NCI-H128 (cell line): ENCODE data around the gene NCOA3.

Source experiments
- DNase-seq: peaks from one replicate; lab custom pipeline; 2025; ENCODE audit not compliant: unreplicated experiment; lab: John Stamatoyannopoulos, UW

The NCOA3 gene

GRCh38 chr20:47663354-47664067 lies 161.8 kb downstream of the NCOA3 start:
- DNase-seq, result peak; percentile 52

DNA sequence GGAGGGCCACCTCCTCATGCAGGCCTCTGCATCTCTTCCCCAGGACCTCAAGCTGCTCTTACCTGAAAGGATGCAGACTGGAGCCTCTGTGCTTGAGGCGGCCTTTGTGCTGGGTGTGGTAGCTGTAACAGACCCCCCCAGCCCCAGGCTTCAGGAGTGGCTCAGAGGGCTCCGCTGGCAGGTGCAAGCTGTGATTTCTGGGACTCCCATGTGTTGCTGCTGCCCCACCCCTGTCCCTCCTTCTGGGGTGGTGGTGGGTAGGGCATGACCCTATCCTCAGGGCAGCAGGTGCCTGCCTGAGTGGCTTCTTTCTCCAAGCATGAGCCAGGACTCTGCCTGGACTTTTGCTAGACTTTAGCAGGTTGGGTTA lies 162.4 kb downstream of the NCOA3 start:
- DNase-seq, result no peak

- DNase-seq, result no peak
These were observed 163.1 kb downstream of the NCOA3 start for GRCh38 chr20:47664744-47665143.

DNA sequence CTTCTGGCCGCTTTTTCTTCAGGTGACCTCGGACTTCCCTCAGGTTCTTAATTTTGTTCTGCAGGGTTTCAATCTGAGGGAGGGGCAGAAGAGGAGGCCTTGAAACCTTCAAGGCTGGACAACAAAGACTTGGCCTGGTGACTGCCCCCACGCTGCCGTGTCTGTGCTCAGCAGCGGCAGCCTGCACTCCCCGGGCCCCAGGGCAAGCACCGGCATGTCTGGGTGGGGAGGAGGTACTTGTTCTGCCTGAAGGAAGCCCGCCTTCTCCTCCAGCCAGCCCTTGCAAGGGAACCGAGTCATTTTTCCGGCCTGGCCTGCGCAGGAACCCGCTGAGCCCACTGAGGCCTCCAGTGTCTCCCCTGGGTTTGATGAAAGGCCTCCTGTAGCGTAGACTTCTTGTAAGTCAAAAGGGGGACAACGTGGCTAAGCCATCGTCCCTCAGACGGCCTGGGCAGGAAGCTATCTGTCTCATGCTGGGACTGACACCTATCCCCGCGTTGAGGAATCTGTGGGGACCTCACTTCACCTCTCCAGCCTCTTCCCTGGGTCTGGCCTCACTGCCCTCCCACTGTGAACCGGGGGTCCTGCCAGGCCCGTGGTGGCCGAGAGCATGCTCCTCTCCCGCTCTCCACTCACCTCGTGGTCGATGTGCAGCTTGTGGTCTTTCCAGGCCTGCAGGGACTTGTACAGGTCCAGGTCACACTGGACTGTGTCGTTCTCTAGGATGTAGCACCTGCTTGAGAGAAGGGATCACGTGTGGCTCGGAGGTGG lies 163.7 kb downstream of the NCOA3 start:
- DNase-seq, result no peak

GRCh38 chr20:47666304-47666703 lies 164.6 kb downstream of the NCOA3 start:
- no peak for DNase-seq

- no peak for DNase-seq
These were observed 165.4 kb downstream of the NCOA3 start for GRCh38 chr20:47667086-47667485.

- DNase-seq, result no peak
These were observed 166.0 kb downstream of the NCOA3 start for GRCh38 chr20:47667531-47668312.

DNA sequence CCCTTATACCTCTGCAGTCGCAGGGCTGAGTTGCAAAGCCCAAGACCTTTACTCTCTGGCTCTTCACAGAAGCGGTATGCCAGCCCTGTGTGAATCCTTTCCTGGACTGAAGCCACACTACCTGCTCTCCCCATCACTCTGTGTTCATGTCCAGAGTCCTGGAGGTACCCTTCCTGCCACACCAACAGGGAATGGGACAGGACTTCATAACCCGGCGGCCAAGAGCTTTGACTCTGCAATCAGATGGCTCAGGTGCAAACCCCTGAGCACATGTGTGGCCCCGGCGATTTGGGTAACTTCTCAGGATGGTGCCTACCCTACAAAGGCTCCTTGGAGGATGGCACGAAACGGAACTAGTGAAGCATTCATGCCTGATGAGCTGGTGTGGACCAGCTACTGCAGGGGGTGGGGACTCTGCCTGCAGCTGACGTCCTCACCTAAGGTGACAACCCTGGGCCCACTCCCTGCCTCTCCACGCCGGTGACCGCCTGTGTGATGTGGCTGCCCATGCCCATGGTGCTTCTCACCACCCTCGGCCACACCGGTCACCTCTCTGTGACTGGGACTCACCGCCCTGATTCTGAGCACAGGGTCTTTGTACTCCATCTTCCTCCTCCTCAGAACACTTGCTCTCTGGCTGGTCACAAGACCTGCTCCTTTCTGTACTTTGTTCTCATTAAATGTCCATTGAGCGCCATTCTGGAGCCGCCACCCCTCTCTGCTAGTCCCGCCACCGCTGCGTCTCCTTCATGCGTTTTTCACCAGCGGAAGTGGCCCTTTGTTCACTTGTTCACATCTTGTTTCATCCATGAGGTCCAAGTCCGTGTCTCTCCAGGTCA lies 166.8 kb downstream of the NCOA3 start:
- no peak for DNase-seq

DNA sequence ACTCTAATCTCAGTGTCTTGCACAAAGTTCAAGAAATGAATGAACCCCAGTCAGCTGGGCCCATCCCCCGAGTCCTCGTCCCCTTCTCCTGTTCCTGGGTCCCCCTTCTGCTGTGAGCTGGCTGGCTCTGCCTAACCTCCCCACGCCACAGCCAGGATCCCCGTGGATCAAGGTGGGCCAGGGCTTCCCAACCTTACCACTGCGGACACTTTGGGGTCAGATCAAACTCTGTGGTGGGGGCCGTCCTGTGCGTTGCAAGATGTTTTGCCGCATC lies 167.4 kb downstream of the NCOA3 start:
- DNase-seq, result no peak

GRCh38 chr20:47669489-47669888 lies 167.8 kb downstream of the NCOA3 start:
- no peak for DNase-seq

DNA sequence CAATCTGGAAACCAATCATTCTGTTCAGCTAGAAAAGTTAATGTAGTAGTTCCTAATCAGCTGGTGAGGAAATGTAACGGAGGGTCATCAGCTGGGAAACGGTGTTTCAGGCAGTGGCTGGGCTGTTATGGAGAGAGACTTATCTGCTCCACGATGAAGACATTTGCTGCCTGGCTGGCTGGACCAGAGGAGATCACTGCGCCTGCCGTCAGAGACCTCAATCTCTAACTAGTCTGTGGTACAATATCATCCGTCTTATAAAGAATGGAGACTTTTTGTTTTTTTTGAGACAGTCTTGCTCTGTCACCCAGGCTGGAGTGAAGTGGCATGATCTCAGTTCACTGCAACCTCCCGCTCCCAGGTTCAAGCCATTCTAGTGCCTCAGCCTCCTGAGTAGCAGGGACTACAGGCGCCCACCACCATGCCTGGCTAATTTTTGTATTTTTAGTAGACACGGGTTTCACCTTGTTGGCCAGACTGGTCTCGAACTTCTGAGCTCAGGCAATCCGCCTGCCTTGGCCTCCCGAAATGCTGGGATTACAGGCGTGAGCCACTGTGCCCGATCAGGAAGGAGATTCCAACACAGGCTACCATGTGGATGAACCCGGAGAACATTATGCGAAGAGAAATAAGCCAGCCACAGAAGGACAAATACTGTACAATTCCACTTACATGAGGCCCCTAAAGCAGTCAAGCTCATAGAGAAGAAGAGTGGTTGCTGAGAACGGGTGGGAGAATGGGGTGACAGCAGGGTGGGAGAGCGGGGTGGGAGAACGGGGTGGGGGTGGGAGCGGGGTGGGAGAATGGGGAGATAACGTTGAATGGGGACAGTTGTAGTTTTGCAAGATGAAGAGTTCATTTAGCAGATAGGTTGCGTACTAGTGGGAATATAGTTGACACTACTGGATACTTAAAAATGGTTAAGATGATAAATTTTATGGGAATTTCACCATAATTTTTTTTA lies 168.5 kb downstream of the NCOA3 start:
- no peak for DNase-seq

GRCh38 chr20:47670913-47671312 lies 169.2 kb downstream of the NCOA3 start:
- DNase-seq, result no peak

GRCh38 chr20:47672166-47672565 lies 170.5 kb downstream of the NCOA3 start:
- no peak for DNase-seq

DNA sequence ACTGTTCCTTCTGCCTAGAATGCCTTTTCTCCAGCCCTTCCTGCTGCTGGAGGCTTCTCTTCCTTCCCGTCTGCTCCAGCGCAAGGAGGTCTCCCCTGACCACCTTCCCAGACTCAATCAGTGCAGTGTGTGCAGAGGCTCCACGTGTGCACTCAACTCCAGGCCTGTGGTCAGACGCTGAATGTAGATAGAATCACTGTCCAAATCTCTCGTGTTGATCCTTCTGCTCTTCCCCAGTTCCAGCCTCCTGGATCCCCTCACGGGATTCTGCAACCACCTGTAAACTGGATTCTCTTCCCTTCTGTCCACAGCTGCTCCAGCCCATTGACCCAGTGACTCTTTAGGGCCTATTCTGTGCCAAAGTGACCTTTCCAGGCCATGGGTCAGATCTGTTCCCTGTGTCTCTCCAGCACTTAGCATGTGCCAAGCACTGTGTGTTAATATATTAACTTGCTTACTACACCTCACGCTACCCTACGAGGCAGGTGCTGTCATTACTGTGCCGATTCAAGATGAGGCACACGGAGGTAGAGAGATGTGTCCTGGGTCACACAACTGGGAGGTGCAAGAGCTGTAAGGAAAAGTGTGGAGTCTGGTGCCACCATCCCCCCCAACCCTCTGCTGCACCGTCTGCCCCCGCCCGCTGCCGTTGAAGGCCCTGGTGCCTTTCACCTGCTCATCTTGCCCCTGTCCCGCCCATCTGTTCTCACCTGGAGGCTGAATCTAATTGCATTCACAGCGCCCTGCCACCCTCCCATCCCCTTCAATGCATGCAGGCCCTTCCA lies 171.4 kb downstream of the NCOA3 start:
- no peak for DNase-seq

GRCh38 chr20:47673671-47673955 lies 171.9 kb downstream of the NCOA3 start:
- no peak for DNase-seq

DNA sequence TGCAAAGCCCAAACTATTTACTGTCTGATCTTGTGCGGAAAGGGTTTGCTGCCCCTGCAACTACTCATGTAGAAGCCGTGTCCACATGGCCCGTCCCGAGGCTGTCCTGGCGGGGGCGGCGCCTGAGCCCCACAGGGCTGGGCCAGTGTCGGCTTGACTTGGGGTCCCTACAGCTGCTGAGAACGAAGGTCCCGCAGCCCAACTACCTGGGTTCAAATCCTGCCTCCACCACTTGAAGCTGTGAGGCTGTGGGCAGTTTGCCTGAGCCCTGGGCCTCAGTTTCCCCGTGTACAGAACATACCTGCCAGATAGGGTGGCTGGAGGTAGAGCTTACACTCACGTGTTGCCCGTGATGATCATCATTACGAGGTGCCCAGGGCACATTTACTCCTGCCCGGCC lies 172.5 kb downstream of the NCOA3 start:
- DNase-seq, result no peak

- no peak for DNase-seq
These were observed 173.0 kb downstream of the NCOA3 start for GRCh38 chr20:47674686-47675085.

DNA sequence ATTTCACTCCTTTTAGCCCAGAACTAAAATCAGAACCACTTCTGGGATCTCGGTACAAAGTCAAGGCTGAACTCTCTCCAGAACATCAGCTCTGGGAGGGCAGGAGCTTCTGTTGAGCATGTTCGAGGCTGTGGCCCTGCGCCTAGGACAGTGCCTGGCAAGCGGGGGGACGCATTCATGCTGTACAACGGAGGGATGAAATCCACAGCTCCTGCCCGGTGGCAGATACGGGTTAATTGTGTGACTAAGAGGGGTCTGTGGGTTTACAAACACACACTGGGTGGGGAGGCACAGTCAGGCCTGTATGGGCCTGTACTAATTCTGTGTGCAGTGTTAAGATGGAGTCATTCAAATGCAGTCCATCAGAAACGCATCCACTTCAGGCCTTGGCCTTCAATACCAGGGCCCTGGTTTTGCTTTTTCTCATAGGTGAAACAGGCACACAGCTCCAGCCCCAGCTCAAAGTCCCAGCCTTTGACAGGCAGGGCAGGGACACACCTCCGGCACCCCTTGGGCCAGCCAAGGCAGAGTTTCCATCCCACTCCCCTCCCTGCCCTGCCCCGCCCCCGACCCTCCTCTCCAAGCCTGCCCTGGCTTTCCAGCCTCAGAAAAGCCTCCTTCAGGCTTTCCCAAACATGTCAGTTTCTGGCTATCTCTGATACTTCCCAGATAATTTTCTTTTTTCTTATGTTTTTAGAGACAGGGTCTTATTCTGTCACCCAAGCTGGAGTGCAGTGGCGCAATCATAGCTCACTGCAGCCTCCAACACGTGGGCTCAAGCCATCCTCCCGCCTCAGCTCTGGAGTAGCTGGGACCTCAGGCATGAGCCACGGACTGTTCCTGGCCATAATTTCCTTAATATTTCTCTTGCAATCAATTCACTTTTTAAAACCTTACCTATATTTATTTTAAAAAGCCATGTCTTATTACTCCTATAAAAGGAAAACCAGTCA lies 173.8 kb downstream of the NCOA3 start:
- no peak for DNase-seq
